ENCODE measurements around the gene POP4. TPM values are rescaled to one million over a fixed set of nuclear protein-coding genes. Genes with fewer than 3 reads are reported as not detected.

Gene POP4
- total and polyA plus RNA-seq, 2 of the 4 experiments (the other 2 are of a cell fraction) = 65.1 to 87.2 TPM

GRCh38 chr19:29643361-29643935 is 37.4 kb downstream of the POP4 start:
- BruUV-seq (replicated peaks) = no TSS peak
- Histone ChIP-seq H2BK15ac (ENCODE audit: low read depth, low read length) (no peak overlapping the region), H2BK20ac (ENCODE audit: low read depth, low read length) (no peak overlapping the region), H4K20me1 (ENCODE audit: insufficient read depth, low read length) (no peaks in the 10 kb centered on the region), H3K9ac (ENCODE audit: low read depth, low read length) (no peak overlapping the region), H4K8ac (ENCODE audit: low read depth in 2 of 2, low read length in 2 of 2) (no peak overlapping the region), H3K18ac (ENCODE audit: low read depth, low read length) (no peak overlapping the region), H3K4me2 (ENCODE audit: low read depth, low read length) (no peak overlapping the region), H3K14ac (replicated peaks; ENCODE audit: low read depth, low read length) (no peak overlapping the region), H3K23ac (ENCODE audit: low read depth, low read length) (no peak overlapping the region), H2AFZ (replicated peaks; ENCODE audit: low read length, poor library complexity) (no peak overlapping the region), H3K27ac (ENCODE audit: insufficient read depth, low read length) (no peak overlapping the region), H4K5ac (ENCODE audit: low read depth, low read length) (no peak overlapping the region), H4K91ac (ENCODE audit: insufficient read depth, low read depth, low read length) (no peak overlapping the region), H3K79me1 (ENCODE audit: low read depth in 1 of 2, low read length in 2 of 2) (no peaks in the 10 kb centered on the region), H3K9me1 (ENCODE audit: insufficient read depth, low read length) (no peaks in the 10 kb centered on the region), H2AK9ac (replicated peaks; ENCODE audit: low read depth, low read length, poor library complexity) (no peak overlapping the region), H2AK5ac (ENCODE audit: low read depth, low read length) (no peak overlapping the region), H3K4me1 (ENCODE audit: control insufficient read depth, insufficient read depth, low read length) (no peaks in the 10 kb centered on the region; the same call in 1 of the 2 replicates), H2BK120ac (ENCODE audit: low read depth, low read length) (no peak overlapping the region), H3K4me3 (ENCODE audit: insufficient read depth, low read depth, low read length) (no peak overlapping the region), H3K27me3 (ENCODE audit: control insufficient read depth, insufficient read depth, low read length) (peaks cover 8% of the 10 kb centered on the region), H3K56ac (ENCODE audit: extremely low read depth, insufficient read depth, low read length) (no peak overlapping the region), H2BK5ac (ENCODE audit: low read depth, low read length, poor library complexity, severe bottlenecking) (no peak overlapping the region), H3K9me3 (ENCODE audit: control insufficient read depth, insufficient read depth, low read length) (no peaks in the 10 kb centered on the region), H3K36me3 (ENCODE audit: control insufficient read depth, insufficient read depth, low read length) (no peaks in the 10 kb centered on the region), H3K4ac (ENCODE audit: low read depth, low read length) (no peak overlapping the region)
- dilution Hi-C loops (cut with HindIII; ENCODE audit: low sequenced_read_pairs, unreplicated experiment) = no loop called here
- TF ChIP-seq RAD21 (IDR thresholded peaks at IDR 0.05; ENCODE audit: low read length) = no peak
- WGBS, 2 experiments (ENCODE audit: extremely low coverage in 2 of 2, insufficient read length in 1 of 2) = 60% methylated on average over 3 of the region's 7 CpGs; no CpG with 5 or more reads in 1 of the 2 experiments
- intact Hi-C loops (cut with micrococcal nuclease) = no loop called here
- DNase-seq (no peak), ATAC-seq (ENCODE audit: low read depth) (no peak)
- ChIA-PET POLR2A (ENCODE audit: unreplicated experiment) (no interaction called here), CTCF (interaction anchor here (1.3 kb wide), 1 partner anchor 23 kb away, joined by 3 read pairs; no protein-coding TSS in a partner anchor)
- in situ Hi-C loops (cut with MboI; ENCODE audit: low sequenced_read_pairs) = no loop called here
